Trophoblast cell (in vitro differentiated cells and primary cell): ENCODE measurements around the gene SPPL2B.

ENCODE experiments used
- DNase-seq, 2 donors: peaks; one replicate each; pipeline ENCODE4 v3.0.0-alpha.2; 2016
- H2AFZ ChIP-seq: 2 replicates; pipeline ENCODE4 v1.6.1; 2013; ENCODE audit warnings: low read length, moderate library complexity, mild to moderate bottlenecking; ENCODE audit not compliant: insufficient read depth, poor library complexity
- H2AK5ac ChIP-seq: 2 replicates; pipeline ENCODE4 v1.6.1; 2013; ENCODE audit warnings: mild to moderate bottlenecking, low read length
- H2BK120ac ChIP-seq: 2 replicates; pipeline ENCODE4 v1.6.1; 2013; ENCODE audit warnings: low read length, mild to moderate bottlenecking, moderate library complexity; ENCODE audit not compliant: insufficient read depth, poor library complexity
- H2BK12ac ChIP-seq: 2 replicates; pipeline ENCODE4 v1.6.1; 2013; ENCODE audit warnings: mild to moderate bottlenecking, low read length, moderate library complexity
- H2BK5ac ChIP-seq: 2 replicates; pipeline ENCODE4 v1.6.1; 2013; ENCODE audit warnings: low read length, low read depth, moderate library complexity, mild to moderate bottlenecking; ENCODE audit not compliant: poor library complexity
- H3K14ac ChIP-seq: 2 replicates; pipeline ENCODE4 v1.6.1; 2013; ENCODE audit warnings: mild to moderate bottlenecking, low read length
- H3K18ac ChIP-seq: 2 replicates; pipeline ENCODE4 v1.6.1; 2013; ENCODE audit warnings: mild to moderate bottlenecking, low read length
- H3K23ac ChIP-seq: 2 replicates; pipeline ENCODE4 v1.6.1; 2013; ENCODE audit warnings: low read length
- H3K27ac ChIP-seq: 2 replicates; pipeline ENCODE4 v1.5.1; 2013; ENCODE audit warnings: low read depth, mild to moderate bottlenecking, inconsistent platforms, low read length, moderate library complexity
- H3K27me3 ChIP-seq: 2 replicates; pipeline ENCODE4 v1.6.1; 2013; ENCODE audit warnings: inconsistent platforms, mild to moderate bottlenecking, low read length, moderate library complexity; ENCODE audit not compliant: insufficient read depth
- H3K36me3 ChIP-seq, 2 experiments: 1 replicate in 1 of 2; 2 replicates in 1 of 2; pipeline ENCODE4 v1.6.1; 2013; ENCODE audit warnings: low read length in 2 of 2, mild to moderate bottlenecking in 2 of 2, moderate library complexity in 1 of 2; ENCODE audit not compliant: insufficient read depth in 2 of 2, control insufficient read depth in 1 of 2
- H3K4ac ChIP-seq: 2 replicates; pipeline ENCODE4 v1.6.1; 2013; ENCODE audit warnings: low read depth, mild to moderate bottlenecking, low read length, moderate library complexity
- H3K4me1 ChIP-seq, 2 experiments: 1 replicate in 1 of 2; 2 replicates in 1 of 2; pipeline ENCODE4 v1.6.1; 2013; ENCODE audit warnings: low read length in 2 of 2, mild to moderate bottlenecking in 2 of 2, moderate library complexity in 1 of 2; ENCODE audit not compliant: insufficient read depth in 2 of 2, control insufficient read depth in 1 of 2
- H3K4me2 ChIP-seq: 2 replicates; pipeline ENCODE4 v1.6.1; 2013; ENCODE audit warnings: inconsistent platforms, mild to moderate bottlenecking, low read length, moderate library complexity
- H3K4me3 ChIP-seq: 2 replicates; pipeline ENCODE4 v1.5.1; 2013; ENCODE audit warnings: mild to moderate bottlenecking, low read depth, low read length, inconsistent platforms
- H3K79me1 ChIP-seq: one replicate; pipeline ENCODE4 v1.6.1; 2013; ENCODE audit warnings: low read length
- H3K79me2 ChIP-seq: 2 replicates; pipeline ENCODE4 v1.6.1; 2013; ENCODE audit warnings: low read length, mild to moderate bottlenecking; ENCODE audit not compliant: control insufficient read depth, insufficient read depth, poor library complexity
- H3K9ac ChIP-seq: 2 replicates; pipeline ENCODE4 v1.6.1; 2013; ENCODE audit warnings: mild to moderate bottlenecking, low read length
- H3K9me3 ChIP-seq: 2 replicates; pipeline ENCODE4 v1.6.1; 2013; ENCODE audit warnings: low read depth, mild to moderate bottlenecking, control low read depth, inconsistent platforms, low read length; ENCODE audit not compliant: insufficient read depth
- H4K12ac ChIP-seq: 2 replicates; pipeline ENCODE4 v1.6.1; 2013; ENCODE audit warnings: low read depth, mild to moderate bottlenecking, low read length, moderate library complexity
- H4K8ac ChIP-seq: 2 replicates; pipeline ENCODE4 v1.6.1; 2013; ENCODE audit warnings: low read depth, mild to moderate bottlenecking, low read length, moderate library complexity
- H4K91ac ChIP-seq: one replicate; pipeline ENCODE4 v1.6.1; 2013; ENCODE audit warnings: low read depth, mild to moderate bottlenecking, low read length, moderate library complexity
- WGBS: extraction: QIAGEN DNeasy Blood & Tissue Kit; methylation state at CpG from one replicate; pipeline ENCODE4 v1.1.7; 2013; ENCODE audit warnings: missing lambda C conversion rate; ENCODE audit not compliant: insufficient read length, insufficient coverage; ENCODE audit errors: extremely low coverage; 5-methylcytosine and 5-hydroxymethylcytosine counted together

SPPL2B gene

GRCh38 chr19:2282062-2282861 is 46.2 kb upstream of the SPPL2B start, which contains the start of gene PEAK3:
TSS of gene PEAK3 (minus strand) at chr19:2282175. CDS start at chr19:2280931, 1,244 bp downstream.
- Histone ChIP-seq H2BK120ac (no peak within 1 kb of the TSS), H4K8ac (no peak within 1 kb of the TSS), H2AFZ (peak within 1 kb of the TSS; percentile 59), H3K9ac (no peak within 1 kb of the TSS), H3K27me3 (peaks cover 2% of the 10 kb centered on the region), H3K14ac (no peak within 1 kb of the TSS), H2BK5ac (no peak within 1 kb of the TSS), H3K79me1 (peaks cover 3% of the 10 kb centered on the region), H3K4me3 (no peak within 1 kb of the TSS), H3K18ac (peak within 1 kb of the TSS; percentile 37), H3K4me2 (peak within 1 kb of the TSS; percentile 52), H4K12ac (no peak within 1 kb of the TSS), H3K79me2 (no peaks in the 10 kb centered on the region), H3K9me3 (no peaks in the 10 kb centered on the region), H3K4me1 (peaks cover 7 to 8% of the 10 kb centered on the region in 2 experiments), H2BK12ac (no peak within 1 kb of the TSS), H2AK5ac (peak within 1 kb of the TSS; percentile 47), H3K23ac (no peak within 1 kb of the TSS), H3K27ac (no peak within 1 kb of the TSS), H4K91ac (no peak within 1 kb of the TSS), H3K36me3 (no peaks in the 10 kb centered on the region), H3K4ac (no peak within 1 kb of the TSS)
- DNase-seq, result peak in 1 of 2 donors; percentile 46
- no CpG with 5 or more reads among the region's 41 CpGs for WGBS

- H3K9ac ChIP-seq, result no peak overlapping the region
- DNase-seq, result no peak
- H2AK5ac ChIP-seq, result peak overlapping the region; percentile 32
- no peak overlapping the region for H4K12ac ChIP-seq
- no peak overlapping the region for H3K14ac ChIP-seq
- no peaks in the 10 kb centered on the region for H3K79me2 ChIP-seq
- H3K4me1 ChIP-seq, result peaks cover 7 to 8% of the 10 kb centered on the region in 2 experiments
- H3K36me3 ChIP-seq, result no peaks in the 10 kb centered on the region
- no peak overlapping the region for H3K23ac ChIP-seq
- no peak overlapping the region for H2BK12ac ChIP-seq
- H4K8ac ChIP-seq, result no peak overlapping the region
- H3K79me1 ChIP-seq, result peaks cover 3% of the 10 kb centered on the region
- no peak overlapping the region for H3K4me2 ChIP-seq
- H3K9me3 ChIP-seq, result no peaks in the 10 kb centered on the region
- H2BK120ac ChIP-seq, result no peak overlapping the region
- no peak overlapping the region for H2BK5ac ChIP-seq
- H3K4me3 ChIP-seq, result no peak overlapping the region
- H3K18ac ChIP-seq, result no peak overlapping the region
- peaks cover 6% of the 10 kb centered on the region for H3K27me3 ChIP-seq
- no peak overlapping the region for H3K27ac ChIP-seq
- no peak overlapping the region for H3K4ac ChIP-seq
- WGBS, result no CpG with 5 or more reads among the region's 11 CpGs
- no peak overlapping the region for H2AFZ ChIP-seq
- H4K91ac ChIP-seq, result no peak overlapping the region
These were observed 45.6 kb upstream of the SPPL2B start for GRCh38 chr19:2282862-2283237.

GRCh38 chr19:2283835-2284507 is 44.5 kb upstream of the SPPL2B start:
- Histone ChIP-seq H4K8ac (no peak overlapping the region), H4K91ac (no peak overlapping the region), H3K9ac (no peak overlapping the region), H3K18ac (no peak overlapping the region), H2AFZ (no peak overlapping the region), H4K12ac (no peak overlapping the region), H3K4me1 (peaks cover 7 to 8% of the 10 kb centered on the region in 2 experiments), H2AK5ac (no peak overlapping the region), H2BK5ac (no peak overlapping the region), H3K27me3 (peaks cover 14% of the 10 kb centered on the region), H3K27ac (no peak overlapping the region), H3K9me3 (peaks cover 6% of the 10 kb centered on the region), H3K4me2 (no peak overlapping the region), H3K36me3 (no peaks in the 10 kb centered on the region), H3K14ac (no peak overlapping the region), H3K23ac (no peak overlapping the region), H3K79me2 (no peaks in the 10 kb centered on the region), H2BK120ac (no peak overlapping the region), H3K79me1 (peaks cover 3% of the 10 kb centered on the region), H3K4ac (no peak overlapping the region), H2BK12ac (no peak overlapping the region), H3K4me3 (no peak overlapping the region)
- DNase-seq, result no peak
- WGBS, result no CpG with 5 or more reads among the region's 8 CpGs

- H4K8ac ChIP-seq, result no peak overlapping the region
- H2AFZ ChIP-seq, result no peak overlapping the region
- no peak overlapping the region for H3K14ac ChIP-seq
- no peak overlapping the region for H2BK5ac ChIP-seq
- no peak for DNase-seq
- no peak overlapping the region for H4K91ac ChIP-seq
- H3K79me2 ChIP-seq, result no peaks in the 10 kb centered on the region
- peaks cover 40% of the 10 kb centered on the region for H3K27me3 ChIP-seq
- peaks cover 3% of the 10 kb centered on the region for H3K79me1 ChIP-seq
- H3K9me3 ChIP-seq, result peaks cover 18% of the 10 kb centered on the region
- no peak overlapping the region for H4K12ac ChIP-seq
- no peak overlapping the region for H3K4ac ChIP-seq
- H3K36me3 ChIP-seq, result no peaks in the 10 kb centered on the region
- H2BK120ac ChIP-seq, result no peak overlapping the region
- no peak overlapping the region for H3K27ac ChIP-seq
- no peak overlapping the region for H3K18ac ChIP-seq
- no peak overlapping the region for H3K4me2 ChIP-seq
- no peak overlapping the region for H3K23ac ChIP-seq
- no peak overlapping the region for H3K9ac ChIP-seq
- H2AK5ac ChIP-seq, result no peak overlapping the region
- no peak overlapping the region for H2BK12ac ChIP-seq
- peaks cover 17 to 26% of the 10 kb centered on the region in 2 experiments for H3K4me1 ChIP-seq
- H3K4me3 ChIP-seq, result no peak overlapping the region
- WGBS, result no CpG with 5 or more reads among the region's 20 CpGs
These were observed 41.9 kb upstream of the SPPL2B start for GRCh38 chr19:2286402-2287140.
